Uterus (tissue), 4 donors: Measurements from ENCODE around the gene RIOK3. TPM values are rescaled to one million over a fixed set of nuclear protein-coding genes. Genes with fewer than 3 reads are reported as not detected.

ENCODE experiments used
- DNase-seq, 2 donors: peaks; one replicate each; pipeline ENCODE4 v3.0.0-alpha.2; 2019 to 2020
- H3K27ac ChIP-seq, 2 donors: fragments of 200-600 bp; sonication (generic); 1 replicate in 1 of 2; 2 replicates in 1 of 2; pipeline ENCODE4 v1.5.1; 2016 to 2018
- H3K27me3 ChIP-seq, 2 donors: fragments of 200-600 bp; sonication (generic); one replicate each; pipeline ENCODE4 v1.5.1; 2018 to 2019; ENCODE audit warnings: control low read depth in 1 of 2
- H3K36me3 ChIP-seq, 2 donors: fragments of 200-600 bp; sonication (generic); one replicate each; pipeline ENCODE4 v1.5.1; 2019; ENCODE audit warnings: control low read depth in 1 of 2
- H3K4me1 ChIP-seq, 2 donors: fragments of 200-600 bp; sonication (generic); one replicate each; pipeline ENCODE4 v1.5.1; 2018 to 2019; ENCODE audit warnings: control low read depth in 1 of 2
- H3K4me3 ChIP-seq, 2 donors: fragments of 200-600 bp; sonication (generic); 1 replicate in 1 of 2; 2 replicates in 1 of 2; pipeline ENCODE4 v1.5.1; 2018 to 2019; ENCODE audit warnings: mild to moderate bottlenecking in 1 of 2
- H3K9me3 ChIP-seq, 2 donors: fragments of 200-600 bp; sonication (generic); one replicate each; pipeline ENCODE4 v1.5.1; 2019; ENCODE audit warnings: control low read depth in 1 of 2
- POLR2A ChIP-seq, 2 donors: fragments of 450-650 bp; IDR thresholded peaks; one replicate each; pipeline ENCODE4 v1.6.1; 2016; ENCODE audit warnings: antibody characterized with exemption in 2 of 2, mild to moderate bottlenecking in 1 of 2, moderate library complexity in 1 of 2
- intact Hi-C: fragments of 100-400 bp; cut with DNase I; formaldehyde crosslinking; loops from one replicate; pipeline ENCODE4 v1.15.1; 2023; ENCODE audit warnings: low total_unique reads
- total RNA-seq, 4 donors: library from RNA; depleted of rRNA in 3 of 4; stranded (reverse); fragments of >200 nt in 3 of 4; gene quantifications; one replicate each; pipeline versions ENCODE4 v1.1.0 to v1.2.4, GENCODE V29; 2014 to 2023
- TF ChIP-seq, protein P1 (sequence below), 4 experiments: fragments of 200-600 bp in 2 of 4; fragments of 450-650 bp in 2 of 4; sonication (generic) in 2 of 4; IDR thresholded peaks; one replicate each; pipeline ENCODE4 v1.5.1; 2016 to 2019; ENCODE audit warnings: antibody characterized with exemption in 4 of 4, mild to moderate bottlenecking in 2 of 4, moderate library complexity in 1 of 4
- donor health status: DM: yes; HTN: yes; CAD: no.

The RIOK3 gene
- total RNA-seq, 4 donors from 2014 or later, result 14.4 to 53.3 (median 39.8) TPM

DNA sequence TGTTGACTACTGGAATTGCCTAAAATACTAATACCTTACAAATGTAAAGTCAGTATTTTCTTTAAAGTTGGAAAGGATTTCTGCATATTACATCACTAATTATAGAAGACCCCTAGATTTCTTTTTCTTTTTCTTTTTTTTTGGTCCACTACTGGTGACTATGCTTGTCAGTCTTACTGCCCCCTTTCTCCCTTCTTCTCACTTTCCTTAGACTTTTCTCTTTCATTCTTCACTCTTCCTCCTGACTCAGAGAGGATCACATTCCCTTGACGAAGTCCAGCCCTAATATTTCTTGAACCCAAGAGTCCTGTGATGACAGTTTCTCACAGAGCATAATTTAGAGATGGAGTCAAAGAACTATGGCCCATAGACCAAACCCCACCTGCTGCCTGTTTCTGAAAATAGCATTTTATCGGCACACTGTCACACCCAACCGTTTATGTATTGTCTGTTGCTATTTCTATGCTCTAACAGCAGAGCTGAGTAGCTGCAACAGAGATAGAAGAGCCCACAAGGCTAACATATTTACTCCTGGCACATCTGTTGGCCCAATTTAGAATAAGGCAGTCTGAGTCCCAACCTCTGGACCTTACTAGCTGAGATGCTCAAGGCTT lies 40.6 kb upstream of the RIOK3 start:
- TF ChIP-seq POLR2A (IDR thresholded peaks at IDR 0.05), result no peak
- TF ChIP-seq, protein P1, sequence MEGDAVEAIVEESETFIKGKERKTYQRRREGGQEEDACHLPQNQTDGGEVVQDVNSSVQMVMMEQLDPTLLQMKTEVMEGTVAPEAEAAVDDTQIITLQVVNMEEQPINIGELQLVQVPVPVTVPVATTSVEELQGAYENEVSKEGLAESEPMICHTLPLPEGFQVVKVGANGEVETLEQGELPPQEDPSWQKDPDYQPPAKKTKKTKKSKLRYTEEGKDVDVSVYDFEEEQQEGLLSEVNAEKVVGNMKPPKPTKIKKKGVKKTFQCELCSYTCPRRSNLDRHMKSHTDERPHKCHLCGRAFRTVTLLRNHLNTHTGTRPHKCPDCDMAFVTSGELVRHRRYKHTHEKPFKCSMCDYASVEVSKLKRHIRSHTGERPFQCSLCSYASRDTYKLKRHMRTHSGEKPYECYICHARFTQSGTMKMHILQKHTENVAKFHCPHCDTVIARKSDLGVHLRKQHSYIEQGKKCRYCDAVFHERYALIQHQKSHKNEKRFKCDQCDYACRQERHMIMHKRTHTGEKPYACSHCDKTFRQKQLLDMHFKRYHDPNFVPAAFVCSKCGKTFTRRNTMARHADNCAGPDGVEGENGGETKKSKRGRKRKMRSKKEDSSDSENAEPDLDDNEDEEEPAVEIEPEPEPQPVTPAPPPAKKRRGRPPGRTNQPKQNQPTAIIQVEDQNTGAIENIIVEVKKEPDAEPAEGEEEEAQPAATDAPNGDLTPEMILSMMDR (IDR thresholded peaks at IDR 0.05), result no peak
- Histone ChIP-seq H3K27me3 (no peaks in the 10 kb centered on the region), H3K4me1 (no peaks in the 10 kb centered on the region), H3K27ac (no peak overlapping the region), H3K4me3 (no peak overlapping the region), H3K36me3 (no peaks in the 10 kb centered on the region), H3K9me3 (no peaks in the 10 kb centered on the region)
- intact Hi-C loops, result no loop called here
- DNase-seq, result no peak

DNA sequence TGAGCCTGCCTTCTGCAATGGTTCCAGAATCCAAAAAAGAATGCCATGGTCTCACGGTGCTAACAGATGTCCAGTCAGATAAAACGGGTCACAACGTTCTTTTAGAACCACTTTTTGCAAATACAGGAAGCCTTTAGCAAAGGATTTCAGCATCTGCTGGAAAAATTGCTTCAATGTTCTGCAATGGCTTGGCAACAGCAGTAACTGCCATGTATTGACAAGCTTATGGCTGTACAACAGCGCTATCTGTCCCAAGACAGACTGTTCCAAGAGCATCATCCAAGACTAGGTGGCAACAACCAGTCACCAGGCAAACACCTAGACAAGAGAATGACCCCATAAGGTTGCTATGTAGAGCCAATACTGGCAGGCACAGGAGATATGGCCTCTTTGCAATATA lies 37.6 kb upstream of the RIOK3 start:
- DNase-seq, result no peak
- no peaks in the 10 kb centered on the region for H3K4me1 ChIP-seq
- no peak for TF ChIP-seq POLR2A (IDR thresholded peaks at IDR 0.05)
- TF ChIP-seq, protein P1 (IDR thresholded peaks at IDR 0.05), result no peak
- intact Hi-C loops, result no loop called here
- H3K27ac ChIP-seq, result no peak overlapping the region
- H3K27me3 ChIP-seq, result no peaks in the 10 kb centered on the region
- no peaks in the 10 kb centered on the region for H3K36me3 ChIP-seq
- H3K9me3 ChIP-seq, result no peaks in the 10 kb centered on the region
- H3K4me3 ChIP-seq, result no peak overlapping the region

DNA sequence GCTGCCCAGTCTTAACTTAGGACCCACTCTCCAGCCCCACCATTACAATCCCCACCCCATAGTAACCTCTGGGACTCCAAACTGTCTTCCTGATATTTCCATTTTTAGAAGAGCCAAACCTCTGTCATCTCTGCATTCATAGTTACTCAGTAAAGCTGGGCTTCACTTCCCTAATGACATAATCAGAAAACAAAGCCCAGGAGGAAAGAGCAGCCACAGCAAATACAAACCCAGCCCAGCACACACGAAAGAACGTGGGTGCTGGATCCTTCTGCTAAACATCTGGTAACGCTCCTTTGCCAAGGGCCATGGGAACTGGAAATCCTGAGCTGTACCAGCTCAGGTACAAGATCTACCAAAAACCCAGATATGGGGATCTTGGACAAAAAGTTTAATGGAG lies 36.8 kb upstream of the RIOK3 start:
- H3K4me3 ChIP-seq, result no peak overlapping the region
- TF ChIP-seq POLR2A (IDR thresholded peaks at IDR 0.05), result no peak
- TF ChIP-seq, protein P1 (IDR thresholded peaks at IDR 0.05), result no peak
- H3K27me3 ChIP-seq, result no peaks in the 10 kb centered on the region
- DNase-seq, result no peak
- no peaks in the 10 kb centered on the region for H3K9me3 ChIP-seq
- H3K4me1 ChIP-seq, result no peaks in the 10 kb centered on the region
- no peaks in the 10 kb centered on the region for H3K36me3 ChIP-seq
- no peak overlapping the region for H3K27ac ChIP-seq
- intact Hi-C loops, result no loop called here

DNA sequence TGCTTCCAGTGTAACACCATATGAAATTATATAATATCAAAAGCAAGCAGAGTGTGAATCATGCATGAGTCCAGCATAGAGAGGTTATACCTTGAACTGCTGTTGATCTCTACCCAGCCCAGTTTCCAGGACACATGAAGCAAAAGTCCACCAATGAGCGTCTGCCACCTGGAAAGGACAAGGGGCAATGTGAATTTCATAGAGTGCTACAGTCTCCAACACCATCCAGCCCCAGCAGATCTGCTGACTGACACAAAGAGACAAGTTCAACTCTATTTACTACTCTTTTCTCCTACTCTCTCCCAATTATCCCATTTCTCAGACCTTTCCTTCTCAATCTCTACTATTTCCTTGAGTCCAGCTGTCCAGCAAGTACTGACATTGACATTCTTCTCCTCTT lies 31.8 kb upstream of the RIOK3 start:
- no peak overlapping the region for H3K27ac ChIP-seq
- no peaks in the 10 kb centered on the region for H3K4me1 ChIP-seq
- DNase-seq, result no peak
- no peaks in the 10 kb centered on the region for H3K36me3 ChIP-seq
- intact Hi-C loops, result no loop called here
- H3K4me3 ChIP-seq, result no peak overlapping the region
- no peaks in the 10 kb centered on the region for H3K27me3 ChIP-seq
- no peak for TF ChIP-seq POLR2A (IDR thresholded peaks at IDR 0.05)
- TF ChIP-seq, protein P1 (IDR thresholded peaks at IDR 0.05), result no peak
- H3K9me3 ChIP-seq, result no peaks in the 10 kb centered on the region

DNA sequence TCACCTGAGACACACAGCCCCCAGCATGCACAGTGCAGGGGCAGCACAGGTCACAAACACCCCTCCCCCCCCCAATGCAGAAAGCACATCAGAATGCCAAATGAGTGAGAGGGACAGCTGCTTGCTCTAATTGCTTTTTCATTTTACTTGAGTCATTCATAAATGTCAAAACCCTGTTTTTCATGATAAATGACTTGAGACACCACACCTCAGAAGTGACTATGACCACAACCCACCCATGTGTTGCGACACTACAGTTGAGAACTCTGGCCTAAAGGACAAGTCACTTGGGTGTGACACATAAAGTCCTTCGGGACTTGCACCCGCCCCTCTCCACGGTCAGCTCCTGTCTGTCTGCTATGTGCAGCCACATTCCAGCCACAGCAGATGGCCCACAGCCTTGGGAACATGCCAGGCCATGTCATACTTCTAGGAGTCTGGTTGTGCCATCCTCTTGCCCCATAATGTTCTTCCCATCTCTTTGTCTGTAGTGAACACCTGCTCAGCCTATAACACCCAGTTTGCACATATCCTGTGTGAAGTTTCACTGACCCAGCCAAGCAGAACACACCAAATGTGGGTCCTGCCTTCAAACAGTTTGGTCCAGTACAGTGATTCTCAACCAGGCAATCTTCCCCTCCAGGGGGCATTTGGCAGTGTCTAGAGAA lies 30.2 kb upstream of the RIOK3 start:
- TF ChIP-seq, protein P1 (IDR thresholded peaks at IDR 0.05), result no peak
- TF ChIP-seq POLR2A (IDR thresholded peaks at IDR 0.05), result no peak
- no peak overlapping the region for H3K27ac ChIP-seq
- no peaks in the 10 kb centered on the region for H3K36me3 ChIP-seq
- H3K27me3 ChIP-seq, result no peaks in the 10 kb centered on the region
- H3K4me1 ChIP-seq, result no peaks in the 10 kb centered on the region
- intact Hi-C loops, result no loop called here
- DNase-seq, result no peak
- H3K4me3 ChIP-seq, result no peak overlapping the region
- no peaks in the 10 kb centered on the region for H3K9me3 ChIP-seq
